H9 (cell line): ENCODE results near the gene GALNT10. TPM values are rescaled to one million over a fixed set of nuclear protein-coding genes. Genes with fewer than 3 reads are reported as not detected.

Experiments
- DNase-seq: peaks from one replicate; pipeline ENCODE4 v3.0.0-alpha.2; 2017
- H2AFZ ChIP-seq: one replicate; pipeline ENCODE4 v1.6.1; 2013; ENCODE audit warnings: mild to moderate bottlenecking, low read length, control low read depth, moderate library complexity
- H2AK5ac ChIP-seq: 2 replicates; pipeline ENCODE4 v1.6.1; 2013; ENCODE audit warnings: low read length, control low read depth, mixed read lengths; ENCODE audit not compliant: insufficient read length
- H2BK120ac ChIP-seq: one replicate; pipeline ENCODE4 v1.6.1; 2013; ENCODE audit warnings: low read depth, mild to moderate bottlenecking, low read length, control low read depth, inconsistent platforms; ENCODE audit not compliant: poor library complexity, severe bottlenecking
- H2BK12ac ChIP-seq: 2 replicates; pipeline ENCODE4 v1.6.1; 2013; ENCODE audit warnings: low read length, control low read depth, mixed read lengths, low read depth; ENCODE audit not compliant: insufficient read length
- H2BK15ac ChIP-seq: 2 replicates; pipeline ENCODE4 v1.6.1; 2013; ENCODE audit warnings: low read depth, low read length, control low read depth
- H2BK20ac ChIP-seq: one replicate; pipeline ENCODE4 v1.6.1; 2013; ENCODE audit warnings: low read depth, mild to moderate bottlenecking, low read length, control low read depth, inconsistent platforms; ENCODE audit not compliant: poor library complexity, severe bottlenecking
- H2BK5ac ChIP-seq: 2 replicates; pipeline ENCODE4 v1.6.1; 2013; ENCODE audit warnings: low read length, control low read depth, mixed read lengths; ENCODE audit not compliant: insufficient read length
- H3K14ac ChIP-seq: 2 replicates; pipeline ENCODE4 v1.6.1; 2013; ENCODE audit warnings: low read length, control low read depth; ENCODE audit not compliant: insufficient read depth
- H3K18ac ChIP-seq: 2 replicates; pipeline ENCODE4 v1.6.1; 2013; ENCODE audit warnings: low read depth, mild to moderate bottlenecking, mixed read lengths, low read length, control low read depth; ENCODE audit not compliant: insufficient read length
- H3K23ac ChIP-seq: 2 replicates; pipeline ENCODE4 v1.6.1; 2013; ENCODE audit warnings: low read length, control low read depth, mixed read lengths, low read depth; ENCODE audit not compliant: insufficient read length
- H3K23me2 ChIP-seq: 2 replicates; pipeline ENCODE4 v1.6.1; 2013; ENCODE audit warnings: low read depth, mild to moderate bottlenecking, mixed read lengths, low read length, control low read depth; ENCODE audit not compliant: insufficient read length, poor library complexity, severe bottlenecking
- H3K27ac ChIP-seq: 2 replicates; pipeline ENCODE4 v1.5.1; 2013; ENCODE audit warnings: low read length, control low read depth, mixed read lengths, low read depth; ENCODE audit not compliant: insufficient read length
- H3K27me3 ChIP-seq: 2 replicates; pipeline ENCODE4 v1.6.1; 2013; ENCODE audit warnings: low read length, control low read depth, inconsistent platforms; ENCODE audit not compliant: insufficient read depth
- H3K4ac ChIP-seq: 2 replicates; pipeline ENCODE4 v1.6.1; 2013; ENCODE audit warnings: low read depth, mild to moderate bottlenecking, control low read depth, inconsistent platforms, low read length, moderate library complexity
- H3K4me1 ChIP-seq: 2 replicates; pipeline ENCODE4 v1.6.1; 2013; ENCODE audit warnings: low read length, control low read depth, inconsistent platforms; ENCODE audit not compliant: insufficient read depth
- H3K4me2 ChIP-seq: 2 replicates; pipeline ENCODE4 v1.6.1; 2013; ENCODE audit warnings: low read length, control low read depth, mixed read lengths; ENCODE audit not compliant: insufficient read length, insufficient read depth
- H3K56ac ChIP-seq: 2 replicates; pipeline ENCODE4 v1.6.1; 2013; ENCODE audit warnings: low read depth, mild to moderate bottlenecking, mixed read lengths, low read length, control low read depth; ENCODE audit not compliant: insufficient read length
- H3K79me1 ChIP-seq: 2 replicates; pipeline ENCODE4 v1.6.1; 2013; ENCODE audit warnings: low read depth, mild to moderate bottlenecking, moderate library complexity, low read length, control low read depth, inconsistent platforms; ENCODE audit not compliant: insufficient read depth, poor library complexity, severe bottlenecking
- H3K79me2 ChIP-seq: 2 replicates; pipeline ENCODE4 v1.6.1; 2013; ENCODE audit warnings: low read length, control low read depth, inconsistent platforms; ENCODE audit not compliant: insufficient read depth
- H3K9ac ChIP-seq: 2 replicates; pipeline ENCODE4 v1.6.1; 2013; ENCODE audit warnings: low read length, control low read depth, mixed read lengths; ENCODE audit not compliant: insufficient read length; ENCODE audit errors: extremely low read depth
- H3K9me3 ChIP-seq: one replicate; pipeline ENCODE4 v1.6.1; 2013; ENCODE audit warnings: low read depth, low read length, inconsistent platforms; ENCODE audit not compliant: control insufficient read depth
- H3T11ph ChIP-seq: one replicate; pipeline ENCODE4 v1.6.1; 2013; ENCODE audit warnings: mild to moderate bottlenecking, low read length, control low read depth, inconsistent platforms
- H4K20me1 ChIP-seq: one replicate; pipeline ENCODE4 v1.6.1; 2013; ENCODE audit not compliant: control insufficient read depth, insufficient read length, insufficient read depth
- H4K5ac ChIP-seq: 2 replicates; pipeline ENCODE4 v1.6.1; 2013; ENCODE audit warnings: low read depth, mild to moderate bottlenecking, mixed read lengths, low read length, control low read depth; ENCODE audit not compliant: insufficient read length
- H4K8ac ChIP-seq: replicated peaks from 2 replicates; pipeline ENCODE4 v1.6.1; 2013; ENCODE audit warnings: low read length, control low read depth, mixed read lengths, low read depth; ENCODE audit not compliant: insufficient read length
- H4K91ac ChIP-seq: 2 replicates; pipeline ENCODE4 v1.6.1; 2013; ENCODE audit warnings: low read depth, mild to moderate bottlenecking, moderate library complexity, mixed read lengths, low read length, control low read depth; ENCODE audit not compliant: insufficient read length
- H3K27ac Mint-ChIP-seq, 3 experiments: 2 replicates in 2 of 3; 3 replicates in 1 of 3; pipeline ENCODE4 v1.8.0; 2020 to 2021; ENCODE audit warnings: mixed read lengths in 3 of 3, mild to moderate bottlenecking in 1 of 3, moderate library complexity in 1 of 3
- H3K27me3 Mint-ChIP-seq: 2 replicates; pipeline ENCODE4 v1.8.0; 2021; ENCODE audit warnings: low read depth, mild to moderate bottlenecking, moderate library complexity, mixed read lengths
- H3K36me3 Mint-ChIP-seq, 3 experiments: 2 replicates in 2 of 3; 3 replicates in 1 of 3; pipeline ENCODE4 v1.8.0; 2020 to 2021; ENCODE audit warnings: low read depth in 3 of 3, mixed read lengths in 3 of 3; ENCODE audit not compliant: insufficient read depth in 1 of 3
- H3K4me1 Mint-ChIP-seq, 2 experiments: 2 replicates each; pipeline ENCODE4 v1.8.0; 2020; ENCODE audit warnings: mixed read lengths in 2 of 2
- H3K4me3 Mint-ChIP-seq, 2 experiments: 2 replicates in 1 of 2; 3 replicates in 1 of 2; pipeline ENCODE4 v1.8.0; 2020 to 2021; ENCODE audit warnings: mild to moderate bottlenecking in 2 of 2, mixed read lengths in 2 of 2, moderate library complexity in 1 of 2
- H3K9me3 Mint-ChIP-seq, 2 experiments: 2 replicates in 1 of 2; 3 replicates in 1 of 2; pipeline ENCODE4 v1.8.0; 2020; ENCODE audit warnings: mild to moderate bottlenecking in 2 of 2, mixed read lengths in 2 of 2, moderate library complexity in 1 of 2
- WGBS: extraction: QIAGEN DNeasy Blood & Tissue Kit; methylation state at CpG from one replicate; pipeline ENCODE4 v1.1.7; 2013; ENCODE audit warnings: missing lambda C conversion rate, low lambda C conversion rate, mixed read lengths; ENCODE audit not compliant: insufficient read length; ENCODE audit errors: extremely low coverage; 5-methylcytosine and 5-hydroxymethylcytosine counted together
- total RNA-seq: library from RNA; stranded (reverse); gene quantifications from 2 replicates; pipeline ENCODE4 v1.2.1, GENCODE V29; 2021
- TF ChIP-seq, protein P1 (sequence below): fragments of 200-600 bp; sonication (generic); conservative IDR thresholded peaks from 3 replicates; pipeline ENCODE4 v1.8.0; 2021; ENCODE audit warnings: antibody characterized with exemption, mild to moderate bottlenecking

The GALNT10 gene
- total RNA-seq, 1 experiment from 2014 or later, result 15.4 TPM

DNA sequence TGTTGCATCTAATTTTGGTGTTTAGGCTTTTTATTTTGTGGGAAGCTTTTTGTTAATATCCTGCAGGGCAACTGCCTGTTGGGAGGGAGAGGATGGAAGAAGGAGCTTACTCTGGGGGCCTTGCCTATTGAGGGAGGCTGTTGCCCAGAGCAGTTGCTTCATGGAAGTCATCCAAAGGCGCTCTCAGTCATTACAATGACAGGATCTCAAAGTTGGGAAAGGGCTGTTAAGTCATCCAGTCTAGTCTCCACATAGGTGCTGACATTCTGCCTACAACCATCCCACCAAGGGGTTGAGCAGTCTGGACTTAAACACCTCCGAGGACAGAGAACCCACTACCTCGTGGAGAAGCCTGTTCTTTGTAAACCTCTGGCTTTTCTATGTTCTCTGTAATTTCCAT, 268.5 kb downstream of the GALNT10 start:
- Histone ChIP-seq H2BK15ac (no peak overlapping the region), H3K56ac (no peak overlapping the region), H3K4me1 (no peaks in the 10 kb centered on the region), H3K14ac (no peak overlapping the region), H4K20me1 (no peaks in the 10 kb centered on the region), H4K5ac (no peak overlapping the region), H3K23me2 (no peaks in the 10 kb centered on the region), H2BK20ac (no peak overlapping the region), H2AFZ (no peak overlapping the region), H4K91ac (no peak overlapping the region), H3K18ac (no peak overlapping the region), H3K27me3 (no peaks in the 10 kb centered on the region), H3K27ac (no peak overlapping the region), H2BK5ac (no peak overlapping the region), H3K4me2 (no peak overlapping the region), H2AK5ac (no peak overlapping the region), H3K23ac (no peak overlapping the region), H4K8ac (no peak overlapping the region), H2BK12ac (no peak overlapping the region), H2BK120ac (no peak overlapping the region), H3K9ac (no peak overlapping the region), H3K4ac (no peak overlapping the region), H3T11ph (no peak overlapping the region), H3K79me2 (no peaks in the 10 kb centered on the region), H3K79me1 (no peaks in the 10 kb centered on the region), H3K9me3 (no peaks in the 10 kb centered on the region)
- no CpG with 5 or more reads among the region's 3 CpGs for WGBS
- DNase-seq, result no peak
- peaks cover 0 to 28% (median 19%) of the 10 kb centered on the region in 3 experiments; a peak in 5 of 7 replicates for H3K36me3 Mint-ChIP-seq
- peaks cover 6 to 7% of the 10 kb centered on the region in 2 experiments for H3K4me1 Mint-ChIP-seq
- no peaks in the 10 kb centered on the region; the same call in 1 of the 2 replicates for H3K27me3 Mint-ChIP-seq
- TF ChIP-seq, protein P1, sequence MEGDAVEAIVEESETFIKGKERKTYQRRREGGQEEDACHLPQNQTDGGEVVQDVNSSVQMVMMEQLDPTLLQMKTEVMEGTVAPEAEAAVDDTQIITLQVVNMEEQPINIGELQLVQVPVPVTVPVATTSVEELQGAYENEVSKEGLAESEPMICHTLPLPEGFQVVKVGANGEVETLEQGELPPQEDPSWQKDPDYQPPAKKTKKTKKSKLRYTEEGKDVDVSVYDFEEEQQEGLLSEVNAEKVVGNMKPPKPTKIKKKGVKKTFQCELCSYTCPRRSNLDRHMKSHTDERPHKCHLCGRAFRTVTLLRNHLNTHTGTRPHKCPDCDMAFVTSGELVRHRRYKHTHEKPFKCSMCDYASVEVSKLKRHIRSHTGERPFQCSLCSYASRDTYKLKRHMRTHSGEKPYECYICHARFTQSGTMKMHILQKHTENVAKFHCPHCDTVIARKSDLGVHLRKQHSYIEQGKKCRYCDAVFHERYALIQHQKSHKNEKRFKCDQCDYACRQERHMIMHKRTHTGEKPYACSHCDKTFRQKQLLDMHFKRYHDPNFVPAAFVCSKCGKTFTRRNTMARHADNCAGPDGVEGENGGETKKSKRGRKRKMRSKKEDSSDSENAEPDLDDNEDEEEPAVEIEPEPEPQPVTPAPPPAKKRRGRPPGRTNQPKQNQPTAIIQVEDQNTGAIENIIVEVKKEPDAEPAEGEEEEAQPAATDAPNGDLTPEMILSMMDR, result no peak
- no peak overlapping the region for H3K27ac Mint-ChIP-seq
- H3K9me3 Mint-ChIP-seq, result no peaks in the 10 kb centered on the region
- H3K4me3 Mint-ChIP-seq, result no peak overlapping the region
